GM18526 (cell line): ENCODE measurements around the gene PKIB.

Source experiments
- POLR2A ChIP-seq: IDR thresholded peaks from 3 replicates; pipeline ENCODE4 v1.6.1; 2011; ENCODE audit not compliant: insufficient read length; ENCODE audit errors: extremely low read depth

The PKIB gene, protein sequence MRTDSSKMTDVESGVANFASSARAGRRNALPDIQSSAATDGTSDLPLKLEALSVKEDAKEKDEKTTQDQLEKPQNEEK

DNA sequence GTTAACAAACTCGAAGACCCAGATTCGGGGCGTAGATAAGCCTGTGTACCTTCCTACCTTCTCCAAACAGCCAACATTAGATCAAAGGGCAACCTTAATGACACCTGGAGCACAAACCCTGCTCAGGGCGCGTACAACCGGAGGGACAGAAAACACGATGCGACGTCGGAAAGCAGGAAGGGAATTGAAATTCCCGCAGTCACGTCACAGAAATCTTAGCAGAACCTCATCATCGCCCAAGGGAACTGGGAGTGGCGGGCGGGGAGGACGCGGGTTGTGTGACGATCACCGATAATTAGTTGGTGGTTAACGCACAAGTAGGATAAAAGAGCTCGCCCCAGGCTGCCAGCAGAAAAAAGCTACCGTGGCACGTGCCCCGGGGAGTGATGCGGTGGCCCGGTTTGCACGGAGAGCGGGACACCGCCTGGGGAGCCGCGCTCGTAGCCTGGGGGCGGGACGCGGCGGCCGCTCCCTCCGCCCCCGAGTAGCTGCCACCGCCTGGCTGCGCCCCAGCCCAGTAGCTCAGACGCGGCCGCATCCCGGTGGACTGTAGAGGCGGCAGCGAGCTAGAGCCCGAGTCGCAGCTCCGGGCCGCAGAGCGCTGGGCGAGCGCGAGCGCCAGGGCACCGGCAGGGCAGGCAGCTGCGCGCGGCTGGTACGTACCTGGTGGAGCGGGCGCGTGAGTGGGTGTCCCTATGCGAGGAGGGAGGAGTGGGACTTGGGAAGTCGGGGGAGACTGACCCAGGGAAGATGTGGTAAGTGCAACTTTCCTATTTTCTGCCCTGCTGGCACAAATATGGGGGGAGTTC, at the start of gene PKIB:
TSS of gene PKIB (plus strand) at position 525 of the 809 bp plus-strand sequence. CDS start 107,390 bp downstream, outside the sequence.
- TF ChIP-seq POLR2A = no peak

DNA sequence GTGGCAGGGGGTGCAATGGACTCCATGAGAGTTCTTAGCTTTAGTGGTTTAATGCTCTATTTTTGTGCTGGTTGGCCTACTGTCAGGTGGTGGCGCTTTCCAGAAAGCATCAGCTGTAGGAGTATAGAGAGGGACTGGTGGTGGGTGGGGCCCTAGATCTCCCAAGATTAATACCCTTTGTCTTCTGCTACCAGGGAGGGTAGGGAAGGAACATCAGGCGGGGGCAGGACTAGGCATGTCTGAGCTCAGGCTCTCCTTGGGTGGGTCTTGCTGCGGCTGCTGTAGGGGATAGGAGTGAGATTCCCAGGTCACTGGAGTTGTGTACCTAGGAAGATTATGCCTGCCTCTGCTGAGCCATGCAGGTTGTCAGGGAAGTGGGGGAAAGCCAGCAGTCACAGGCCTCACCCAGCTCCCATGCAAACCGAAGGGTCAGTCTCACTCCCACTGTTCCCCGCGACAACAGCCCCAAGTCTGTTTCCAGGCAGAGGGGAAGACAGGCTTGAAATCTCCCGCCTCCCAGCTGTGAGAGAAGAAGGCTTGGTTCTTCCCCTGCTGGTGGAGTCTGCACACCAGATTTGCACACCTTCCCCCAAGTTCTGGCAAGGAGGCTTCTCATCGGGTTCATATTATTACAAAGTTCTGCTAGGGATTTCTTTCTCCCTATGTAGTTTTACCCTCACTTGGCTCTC, 46.7 kb upstream of the PKIB start:
- no peak for TF ChIP-seq POLR2A

DNA sequence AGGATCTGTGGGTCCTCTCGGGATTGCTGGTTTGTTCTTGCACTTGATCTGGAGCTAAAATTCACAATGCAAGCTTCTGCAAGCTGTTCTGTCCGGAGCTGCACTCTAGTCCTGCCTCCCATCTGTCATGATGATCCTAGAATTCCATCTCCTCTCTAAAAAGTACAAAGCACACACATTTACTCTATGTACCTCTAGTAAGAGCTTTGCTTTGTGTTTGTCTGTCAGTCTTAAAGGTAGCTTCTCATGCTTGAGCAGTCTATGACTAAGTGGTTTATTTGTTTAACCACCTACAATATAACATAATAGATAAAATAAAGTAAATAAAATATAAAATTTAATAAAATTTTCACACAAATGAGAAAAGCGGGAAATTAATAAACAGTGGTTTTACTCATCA, 46.0 kb upstream of the PKIB start:
- TF ChIP-seq POLR2A = no peak

DNA sequence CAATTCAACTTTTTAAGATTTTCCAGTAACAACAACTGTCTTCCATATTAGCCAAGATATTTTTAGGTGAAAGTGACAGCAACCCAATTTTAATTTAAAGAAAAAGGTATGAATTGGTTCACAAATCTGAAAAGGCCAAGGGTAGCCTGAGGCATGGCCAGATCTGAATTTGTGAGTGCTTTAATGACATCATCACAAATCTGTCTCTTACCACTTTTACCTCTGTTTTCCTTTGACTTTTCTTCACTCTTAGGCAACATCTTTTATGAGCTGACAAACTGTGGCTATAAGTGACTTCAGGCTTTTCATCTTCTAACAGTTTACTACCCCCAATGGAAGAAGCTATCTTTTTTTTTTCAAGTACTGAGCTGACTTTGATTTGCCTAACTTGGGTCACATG, 44.5 kb upstream of the PKIB start:
- no peak for TF ChIP-seq POLR2A

DNA sequence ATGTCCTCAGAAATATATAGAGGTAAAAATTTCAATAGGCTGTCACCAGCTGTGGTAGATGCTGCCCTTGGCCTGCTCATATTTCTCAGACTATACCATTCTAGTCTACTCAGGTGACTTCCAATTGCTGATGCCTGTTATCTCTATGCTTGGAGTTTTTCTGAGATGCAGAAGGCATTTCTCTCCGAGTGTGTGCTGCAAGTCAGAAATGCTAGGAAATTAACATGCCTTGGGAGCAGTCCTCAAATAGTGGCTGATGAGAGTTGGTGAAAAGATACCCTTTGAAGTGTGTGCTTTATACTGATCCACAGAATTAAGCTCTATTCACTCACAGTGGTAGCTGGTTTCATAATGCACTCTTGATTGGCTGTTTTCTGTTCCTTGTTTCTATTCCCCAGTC, 43.2 kb upstream of the PKIB start:
- TF ChIP-seq POLR2A = no peak

DNA sequence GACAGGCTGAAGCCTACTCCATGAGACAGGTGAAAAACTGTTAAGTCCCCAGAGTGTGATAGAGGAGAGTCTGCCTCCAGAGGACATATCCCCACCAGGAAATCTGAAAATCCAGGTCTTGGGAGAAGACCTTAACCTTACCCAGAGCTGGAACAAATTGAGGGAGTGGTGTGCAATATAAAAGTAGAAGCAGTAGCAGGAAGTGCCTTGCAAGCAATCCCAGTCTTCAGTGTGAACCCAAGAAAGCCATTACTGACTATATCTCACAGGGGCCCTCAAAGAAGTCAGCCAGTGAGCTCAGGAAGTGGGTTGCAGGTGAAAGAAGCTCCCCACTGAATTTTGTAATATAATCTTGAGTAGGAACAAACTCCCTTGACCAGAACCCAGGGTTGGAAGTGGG, 41.9 kb upstream of the PKIB start:
- no peak for TF ChIP-seq POLR2A

DNA sequence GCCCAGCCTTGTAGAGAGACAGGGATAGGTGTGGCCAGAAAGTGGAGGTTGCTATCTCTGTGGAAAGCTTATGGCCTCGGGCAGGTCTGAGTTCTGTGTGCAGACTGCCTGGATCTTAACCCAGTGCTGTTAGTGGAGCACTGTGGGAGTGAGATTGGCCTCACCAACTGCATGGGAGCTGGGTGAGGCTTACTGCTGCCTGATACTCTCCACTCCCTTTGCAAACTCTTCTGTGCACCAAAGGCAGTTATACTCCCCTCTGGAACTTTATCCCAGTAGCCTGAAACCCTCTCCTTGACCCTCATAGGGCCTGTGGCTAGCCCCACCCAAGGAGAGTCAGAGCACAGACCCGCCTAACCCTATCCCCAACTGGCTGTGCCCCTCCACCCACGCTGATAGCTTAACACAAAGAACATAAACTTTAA, 41.4 kb upstream of the PKIB start:
- TF ChIP-seq POLR2A = no peak

DNA sequence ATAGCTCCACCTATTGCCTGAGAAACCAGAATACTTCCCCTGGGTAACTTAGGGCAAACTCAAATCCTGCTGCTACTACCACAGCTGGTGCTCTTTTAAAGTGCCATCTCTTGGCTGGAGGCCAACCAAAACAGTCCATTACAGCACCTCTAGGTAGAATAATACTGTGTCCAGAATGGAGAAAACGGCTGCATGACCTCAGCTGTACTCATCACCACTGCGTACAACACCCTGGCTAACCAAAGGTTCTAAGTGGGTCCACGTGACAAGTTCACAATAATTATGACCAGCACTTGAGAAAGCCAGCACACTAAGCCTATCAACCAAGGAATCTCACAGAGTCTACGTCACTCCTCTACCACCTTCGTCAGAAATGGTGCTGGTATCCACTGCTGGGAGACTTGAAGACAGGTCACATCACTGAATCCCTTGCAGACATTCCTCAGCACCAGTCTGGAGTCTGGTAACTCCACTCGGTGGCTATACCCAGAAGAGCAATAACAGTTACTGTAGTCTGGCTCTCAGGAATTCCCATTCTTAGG, 40.9 kb upstream of the PKIB start:
- TF ChIP-seq POLR2A = no peak

DNA sequence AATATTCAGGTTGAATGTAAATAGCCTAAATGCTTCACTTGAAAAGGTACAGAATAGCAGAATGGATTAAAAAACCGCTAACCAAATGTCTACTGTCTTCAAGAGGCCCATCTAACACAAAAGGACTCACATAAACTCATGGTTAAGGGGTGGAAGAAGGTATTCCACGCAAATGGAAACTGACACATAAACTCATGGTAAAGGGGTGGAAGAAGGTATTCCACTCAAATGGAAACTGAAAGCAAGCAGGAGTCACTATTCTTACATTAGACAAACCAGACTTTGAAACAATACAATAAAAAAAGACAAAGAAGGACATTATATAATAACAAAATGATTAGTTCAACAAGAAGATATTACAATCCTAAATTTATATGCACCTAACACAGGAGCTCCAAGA, 38.3 kb upstream of the PKIB start:
- TF ChIP-seq POLR2A = no peak

DNA sequence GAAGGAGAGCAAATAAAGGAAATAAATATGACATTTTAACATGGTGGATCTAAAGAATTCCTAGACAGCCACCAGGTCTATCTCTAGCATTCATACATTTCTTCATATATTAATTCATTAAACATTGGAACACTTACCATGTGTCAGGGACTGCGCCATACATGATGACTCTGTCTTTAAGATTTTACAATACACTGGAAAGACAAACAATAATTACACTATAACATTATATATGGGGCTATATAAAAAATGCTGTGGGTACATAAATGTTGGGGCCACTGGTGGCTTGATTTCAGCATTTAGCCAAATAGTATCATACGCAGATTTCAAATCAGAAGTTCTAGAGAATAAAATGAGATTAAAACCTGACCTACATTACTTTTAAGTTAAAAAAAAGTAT, 33.3 kb upstream of the PKIB start:
- TF ChIP-seq POLR2A = no peak

DNA sequence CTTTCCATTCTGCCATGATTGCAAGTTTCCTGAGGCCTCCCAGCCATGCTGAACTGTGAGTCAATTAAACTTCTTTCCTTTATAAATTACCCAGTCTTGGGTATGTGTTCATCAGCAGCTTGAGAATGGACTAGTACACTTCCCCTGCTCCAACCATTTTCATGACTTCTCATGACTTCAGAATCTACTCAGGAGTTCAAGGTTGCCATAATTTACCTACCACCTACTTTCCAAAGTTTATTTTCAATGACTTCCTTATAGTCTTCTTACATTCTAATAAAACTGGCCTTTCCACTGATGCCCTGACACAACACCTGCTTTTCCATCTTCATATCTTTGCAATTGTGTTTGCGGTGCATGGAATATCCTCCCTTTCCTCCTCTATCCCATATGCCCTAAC, 31.2 kb upstream of the PKIB start:
- no peak for TF ChIP-seq POLR2A

DNA sequence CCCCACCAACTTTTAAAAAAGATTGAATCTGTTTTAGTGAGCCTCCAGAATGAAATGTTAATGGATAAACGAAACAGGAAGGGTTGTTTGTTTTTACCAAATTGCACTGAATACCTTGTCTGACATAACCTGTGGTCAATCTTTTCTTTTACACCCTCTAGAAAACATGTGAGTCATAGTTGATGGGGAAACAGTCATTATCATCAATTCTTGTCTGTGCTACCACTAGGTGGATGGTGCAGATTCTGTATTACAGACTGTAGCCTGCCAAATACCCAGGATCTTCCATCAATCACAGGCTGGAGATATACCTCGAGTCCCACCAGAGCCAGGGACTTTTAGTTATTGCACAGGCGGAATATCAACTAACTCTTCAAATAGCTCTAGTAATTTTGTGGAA, 29.5 kb upstream of the PKIB start:
- TF ChIP-seq POLR2A = no peak

DNA sequence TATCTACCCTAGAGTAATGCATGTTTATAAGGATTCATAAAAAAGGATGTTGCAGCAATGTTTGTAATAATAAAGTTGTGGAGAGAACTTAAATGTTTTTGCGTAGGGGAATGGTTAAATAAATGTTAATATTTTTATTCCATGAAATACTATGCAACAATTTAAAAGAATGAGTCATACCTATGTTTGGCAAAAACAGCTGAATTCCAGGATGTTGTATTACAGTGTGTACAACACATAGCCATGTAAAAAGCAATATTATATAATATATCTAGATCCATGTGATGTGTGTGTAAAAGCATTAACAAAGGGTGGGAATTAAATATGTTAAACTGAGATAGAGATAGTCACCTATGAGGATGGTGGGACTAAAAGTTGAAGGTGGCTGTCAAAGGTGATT, 21.1 kb upstream of the PKIB start:
- TF ChIP-seq POLR2A = no peak

DNA sequence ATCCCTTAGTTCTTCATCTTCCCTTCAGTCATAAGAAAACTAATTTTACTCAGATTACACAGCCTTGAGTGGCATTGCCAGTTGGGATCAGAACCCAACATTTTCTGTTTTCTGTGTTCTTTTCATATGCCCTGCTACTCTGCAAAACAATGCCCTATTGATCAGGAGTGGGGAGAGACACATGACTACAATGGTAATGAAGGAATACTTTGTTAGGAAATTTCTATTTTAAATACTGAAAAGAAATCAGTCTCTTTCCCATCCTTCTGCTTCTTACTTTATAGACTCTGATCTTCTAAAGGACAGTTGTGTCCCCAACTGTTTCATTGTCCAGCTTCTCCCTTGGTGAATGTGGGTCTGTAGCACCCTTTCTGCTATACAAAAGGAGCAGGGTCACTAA, 5.5 kb upstream of the PKIB start:
- no peak for TF ChIP-seq POLR2A

DNA sequence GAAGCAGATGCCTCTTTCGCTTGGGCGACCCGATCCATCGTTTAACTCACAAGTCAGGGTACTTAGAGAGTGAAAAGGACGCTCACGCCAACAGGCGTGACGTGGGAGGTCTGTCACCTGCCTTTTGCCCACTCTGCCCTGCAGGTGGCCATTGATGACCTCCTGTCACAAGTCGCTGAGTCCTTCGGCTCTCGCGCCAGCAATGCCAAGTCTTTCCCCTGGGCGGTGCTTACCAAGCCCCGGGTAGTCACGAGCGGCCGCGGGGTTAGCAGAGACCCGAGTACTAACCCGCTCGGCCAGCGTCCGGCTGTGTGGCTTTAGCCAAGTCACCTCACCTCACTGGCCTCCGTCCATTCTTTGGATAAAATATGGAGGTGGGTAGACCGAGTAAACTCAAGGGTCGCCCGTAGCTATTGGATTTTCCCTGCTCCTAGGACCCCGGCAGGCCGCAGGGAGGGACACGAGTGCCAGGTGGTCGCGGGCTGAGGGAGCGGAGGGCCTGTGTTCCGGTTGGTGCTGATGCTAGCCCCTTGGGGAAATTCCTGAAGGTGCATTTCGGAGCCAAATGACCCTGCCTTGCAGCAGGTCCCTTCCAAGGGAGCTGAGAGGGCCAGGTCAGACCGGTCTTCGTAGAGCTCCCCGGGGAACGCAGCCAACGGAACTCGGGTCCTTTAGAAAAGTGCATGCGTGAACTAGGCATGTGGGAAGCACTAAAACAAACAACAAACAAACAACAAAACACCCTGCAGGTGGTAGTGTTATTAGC, 668 bp downstream of the PKIB start:
- TF ChIP-seq POLR2A = no peak
